ENCODE results near the gene GPR21.

GPR21 gene

GRCh38 chr9:123033352-123033751 lies at the start of gene GPR21:
Gene GPR21, plus strand, starts transcription at chr9:123033667. Its CDS starts 900 bp downstream, at chr9:123034567.
- no peak for DNase-seq

- no peak for DNase-seq
These were observed 47.5 kb upstream of the GPR21 start for GRCh38 chr9:122986010-122986409.

GRCh38 chr9:122988141-122988540 lies 45.3 kb upstream of the GPR21 start:
- DNase-seq = no peak

GRCh38 chr9:122988920-122989621 lies 44.4 kb upstream of the GPR21 start:
- no peak for DNase-seq

- DNase-seq = no peak
These were observed 42.1 kb upstream of the GPR21 start for GRCh38 chr9:122991370-122991830.

GRCh38 chr9:122996586-122996985 lies 36.9 kb upstream of the GPR21 start:
- DNase-seq = no peak

GRCh38 chr9:122998448-122998847 lies 35.0 kb upstream of the GPR21 start:
- no peak for DNase-seq

- DNase-seq = no peak
These were observed 32.9 kb upstream of the GPR21 start for GRCh38 chr9:123000371-123001068.

GRCh38 chr9:123002754-123003153 lies 30.7 kb upstream of the GPR21 start:
- no peak for DNase-seq

GRCh38 chr9:123003466-123003865 lies 30.0 kb upstream of the GPR21 start:
- DNase-seq = no peak

- DNase-seq = no peak
These were observed 27.5 kb upstream of the GPR21 start for GRCh38 chr9:123005964-123006363.

GRCh38 chr9:123007269-123007668 lies 26.2 kb upstream of the GPR21 start:
- DNase-seq = no peak

GRCh38 chr9:123008909-123009308 lies 24.6 kb upstream of the GPR21 start:
- DNase-seq = no peak

GRCh38 chr9:123011380-123011779 lies 22.1 kb upstream of the GPR21 start:
- DNase-seq = no peak

- DNase-seq = no peak
These were observed 21.5 kb upstream of the GPR21 start for GRCh38 chr9:123011878-123012528.

GRCh38 chr9:123016631-123017030 lies 16.8 kb upstream of the GPR21 start:
- DNase-seq = no peak

- no peak for DNase-seq
These were observed 12.7 kb upstream of the GPR21 start for GRCh38 chr9:123020796-123021195.

- DNase-seq = no peak
These were observed 7.0 kb upstream of the GPR21 start for GRCh38 chr9:123026425-123026824.

- no peak for DNase-seq
These were observed 6.0 kb upstream of the GPR21 start for GRCh38 chr9:123027517-123027916.

GRCh38 chr9:123028136-123028535 lies 5.3 kb upstream of the GPR21 start:
- no peak for DNase-seq

- no peak for DNase-seq
These were observed 4.5 kb upstream of the GPR21 start for GRCh38 chr9:123028973-123029372.

GRCh38 chr9:123031963-123032362 lies 1.5 kb upstream of the GPR21 start:
- DNase-seq = no peak

- no peak for DNase-seq
These were observed 566 bp downstream of the GPR21 start for GRCh38 chr9:123033864-123034601.

Data from NCI-H82 (cell line).